NCI-H460 (cell line): ENCODE measurements around the gene BICRAL. TPM values are rescaled to one million over a fixed set of nuclear protein-coding genes. Genes with fewer than 3 reads are reported as not detected.
A peak's percentile ranks its signal among the peaks of the same experiment; 100 is the strongest.
"Not testable (repeated sequence)": the region's sequence is repeated elsewhere in the genome, so short reads cannot be mapped to it uniquely, and the experiment has no call there.

Experiments
- DNase-seq: peaks from one replicate; pipeline ENCODE4 v3.0.0-alpha.2; 2016; ENCODE audit warnings: low read depth; ENCODE audit errors: extremely low read depth
- polyA plus RNA-seq: library from polyadenylated mRNA; depleted of rRNA; stranded (reverse); fragments of >200 nt; gene quantifications from 2 replicates; pipeline ENCODE4 v1.2.3, GENCODE V29; 2014; cell fraction: nucleus; rRNA removed
- total RNA-seq: library from RNA; depleted of rRNA; stranded (reverse); fragments of >200 nt; shearing (Covaris generic); gene quantifications from 2 replicates; pipeline ENCODE4 v1.2.3, GENCODE V29; 2014; rRNA removed

BICRAL gene, protein sequence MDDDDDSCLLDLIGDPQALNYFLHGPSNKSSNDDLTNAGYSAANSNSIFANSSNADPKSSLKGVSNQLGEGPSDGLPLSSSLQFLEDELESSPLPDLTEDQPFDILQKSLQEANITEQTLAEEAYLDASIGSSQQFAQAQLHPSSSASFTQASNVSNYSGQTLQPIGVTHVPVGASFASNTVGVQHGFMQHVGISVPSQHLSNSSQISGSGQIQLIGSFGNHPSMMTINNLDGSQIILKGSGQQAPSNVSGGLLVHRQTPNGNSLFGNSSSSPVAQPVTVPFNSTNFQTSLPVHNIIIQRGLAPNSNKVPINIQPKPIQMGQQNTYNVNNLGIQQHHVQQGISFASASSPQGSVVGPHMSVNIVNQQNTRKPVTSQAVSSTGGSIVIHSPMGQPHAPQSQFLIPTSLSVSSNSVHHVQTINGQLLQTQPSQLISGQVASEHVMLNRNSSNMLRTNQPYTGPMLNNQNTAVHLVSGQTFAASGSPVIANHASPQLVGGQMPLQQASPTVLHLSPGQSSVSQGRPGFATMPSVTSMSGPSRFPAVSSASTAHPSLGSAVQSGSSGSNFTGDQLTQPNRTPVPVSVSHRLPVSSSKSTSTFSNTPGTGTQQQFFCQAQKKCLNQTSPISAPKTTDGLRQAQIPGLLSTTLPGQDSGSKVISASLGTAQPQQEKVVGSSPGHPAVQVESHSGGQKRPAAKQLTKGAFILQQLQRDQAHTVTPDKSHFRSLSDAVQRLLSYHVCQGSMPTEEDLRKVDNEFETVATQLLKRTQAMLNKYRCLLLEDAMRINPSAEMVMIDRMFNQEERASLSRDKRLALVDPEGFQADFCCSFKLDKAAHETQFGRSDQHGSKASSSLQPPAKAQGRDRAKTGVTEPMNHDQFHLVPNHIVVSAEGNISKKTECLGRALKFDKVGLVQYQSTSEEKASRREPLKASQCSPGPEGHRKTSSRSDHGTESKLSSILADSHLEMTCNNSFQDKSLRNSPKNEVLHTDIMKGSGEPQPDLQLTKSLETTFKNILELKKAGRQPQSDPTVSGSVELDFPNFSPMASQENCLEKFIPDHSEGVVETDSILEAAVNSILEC
- 7.1 and 7.3 TPM in 2 replicates for total RNA-seq
- polyA plus RNA-seq = 1.0 and 2.2 TPM in 2 replicates

DNA sequence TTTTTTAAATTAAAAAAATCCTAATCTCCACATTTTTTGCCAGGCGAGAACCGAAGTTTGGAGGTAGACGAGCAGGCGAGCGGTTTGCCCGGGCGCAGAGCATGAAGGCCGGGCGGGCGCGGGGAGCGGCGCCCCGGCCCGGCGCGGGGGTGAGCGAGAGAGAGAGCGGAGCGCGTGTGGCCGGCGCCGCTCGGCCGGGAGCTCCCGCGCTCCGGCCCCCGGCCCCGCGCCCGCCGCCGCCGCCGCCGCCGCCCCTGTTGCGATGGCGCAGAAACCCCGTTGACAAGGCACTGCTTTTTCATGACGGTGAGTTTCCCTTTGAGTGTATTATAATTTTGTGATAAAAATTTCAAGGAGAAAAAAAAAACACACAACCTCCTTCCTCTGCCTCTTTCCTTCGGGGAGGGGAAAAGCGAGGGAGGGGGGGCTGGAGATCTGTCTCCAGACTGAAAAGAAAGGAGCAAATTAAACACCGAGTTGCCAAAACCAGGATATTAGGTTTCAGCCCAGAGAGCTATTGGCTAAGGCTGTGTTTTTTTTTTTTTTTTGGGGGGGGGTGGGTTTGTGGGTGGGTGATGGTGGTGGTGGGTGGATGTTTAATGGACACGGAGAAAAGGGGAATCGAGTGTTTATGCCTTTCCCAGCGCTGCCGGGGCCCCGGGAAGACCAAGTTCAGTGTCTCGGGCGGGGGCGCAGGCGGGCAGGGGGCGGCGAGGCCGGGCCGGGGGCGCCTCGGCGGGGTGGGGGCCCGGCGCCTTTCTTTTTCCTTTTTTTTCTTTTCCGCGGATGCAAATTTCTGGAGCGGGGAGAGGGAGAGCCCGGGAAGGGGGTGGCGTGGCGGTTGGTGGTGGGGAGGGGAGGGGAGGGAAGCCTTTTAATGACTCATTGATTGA lies at the start of gene BICRAL:
BICRAL (plus strand) TSS at position 257 of the 893 bp plus-strand sequence. CDS start 39,971 bp downstream, outside the sequence.
- peak; percentile 39 for DNase-seq

DNA sequence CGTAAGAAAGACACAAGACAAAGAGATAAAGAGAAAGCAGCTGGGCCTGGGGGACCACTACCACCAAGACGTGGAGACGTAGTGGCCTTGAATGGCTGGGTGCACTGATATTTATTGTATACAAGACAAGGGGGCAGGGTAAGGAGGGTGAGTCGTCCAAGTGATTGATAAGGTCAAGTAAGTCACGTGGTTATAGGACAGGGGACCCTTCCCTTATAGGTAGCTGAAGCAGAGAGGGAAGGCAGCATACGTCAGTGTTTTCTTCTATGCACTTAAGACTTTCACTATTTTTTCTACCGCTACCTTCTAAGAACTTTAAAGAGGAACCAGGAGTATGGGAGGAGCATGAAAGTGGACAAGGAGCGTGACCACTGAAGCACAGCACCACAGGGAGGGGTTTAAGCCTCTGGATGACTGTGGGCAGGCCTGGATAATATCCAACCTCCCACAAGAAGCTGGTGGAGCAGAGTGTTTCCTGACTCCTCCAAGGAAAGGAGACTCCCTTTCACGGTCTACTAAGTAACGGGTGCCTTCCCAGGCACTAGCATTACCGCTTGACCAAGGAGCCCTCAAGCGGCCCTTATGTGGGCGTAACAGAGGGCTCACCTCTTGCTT lies 47.9 kb upstream of the BICRAL start:
- not testable (repeated sequence) for DNase-seq

GRCh38 chr6:42735976-42736375 lies 45.9 kb upstream of the BICRAL start:
- no peak for DNase-seq

- no peak for DNase-seq
Measured at GRCh38 chr6:42740725-42741124, 41.1 kb upstream of the BICRAL start.

GRCh38 chr6:42742116-42742894 lies 39.5 kb upstream of the BICRAL start:
- no peak for DNase-seq

DNA sequence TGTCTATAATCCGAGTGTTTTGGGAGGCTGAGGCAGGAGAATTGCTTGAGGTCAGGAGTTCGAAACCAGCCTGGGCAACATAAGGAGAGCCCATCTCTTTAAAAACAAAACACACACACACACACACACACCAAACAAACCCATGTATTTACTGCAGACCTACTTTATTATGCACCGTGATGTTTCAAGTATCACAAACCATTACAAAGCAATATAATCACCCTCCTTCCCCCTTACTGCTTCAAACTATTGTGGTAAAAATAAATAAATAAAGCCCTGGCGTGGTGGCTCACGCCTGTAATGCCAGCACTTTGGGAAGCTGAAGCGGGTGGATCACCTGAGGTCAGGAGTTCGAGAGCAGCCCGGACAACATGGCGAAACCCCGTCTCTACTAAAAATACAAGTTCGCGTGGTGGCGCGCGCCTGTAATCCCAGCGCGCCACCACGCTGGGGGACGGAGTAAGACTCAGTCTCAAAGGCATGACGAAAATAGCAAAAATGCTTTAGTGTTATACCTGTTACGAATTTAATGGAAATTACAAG lies 37.4 kb upstream of the BICRAL start:
- DNase-seq = no peak

DNA sequence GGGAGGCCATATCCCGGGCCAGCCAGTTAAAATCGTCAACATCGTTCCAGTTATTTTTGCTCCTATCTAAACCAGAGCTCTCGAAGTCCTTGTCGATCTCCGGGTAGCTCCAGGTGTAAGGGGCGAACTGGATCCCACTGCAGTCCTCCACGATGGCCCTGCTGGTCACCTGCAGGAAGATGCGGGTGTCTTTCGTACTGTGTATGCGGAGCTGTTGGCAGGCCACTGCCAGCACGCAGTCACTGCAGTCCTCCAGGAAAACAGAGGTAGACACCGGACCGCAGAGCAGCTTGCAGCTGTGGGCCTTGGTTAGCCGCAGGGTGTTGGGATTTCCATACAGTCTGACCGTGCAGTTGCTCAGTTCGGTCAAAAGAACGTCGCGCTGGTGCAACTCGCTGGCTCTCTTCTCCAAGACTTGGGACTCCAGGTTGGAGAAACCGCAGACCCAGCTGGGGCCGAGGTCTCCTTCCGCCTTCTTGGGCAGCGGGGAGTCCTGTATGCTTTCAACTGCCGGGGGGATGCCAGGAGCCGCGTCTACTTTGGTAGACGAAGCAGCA lies 36.7 kb upstream of the BICRAL start:
- no peak for DNase-seq

- peak; percentile 97 for DNase-seq
Measured at GRCh38 chr6:42745640-42746462, 36.0 kb upstream of the BICRAL start, which contains the start of gene TBCC. Gene TBCC (minus strand): TSS chr6:42746103. CDS start chr6:42746073, 30 bp downstream.

DNA sequence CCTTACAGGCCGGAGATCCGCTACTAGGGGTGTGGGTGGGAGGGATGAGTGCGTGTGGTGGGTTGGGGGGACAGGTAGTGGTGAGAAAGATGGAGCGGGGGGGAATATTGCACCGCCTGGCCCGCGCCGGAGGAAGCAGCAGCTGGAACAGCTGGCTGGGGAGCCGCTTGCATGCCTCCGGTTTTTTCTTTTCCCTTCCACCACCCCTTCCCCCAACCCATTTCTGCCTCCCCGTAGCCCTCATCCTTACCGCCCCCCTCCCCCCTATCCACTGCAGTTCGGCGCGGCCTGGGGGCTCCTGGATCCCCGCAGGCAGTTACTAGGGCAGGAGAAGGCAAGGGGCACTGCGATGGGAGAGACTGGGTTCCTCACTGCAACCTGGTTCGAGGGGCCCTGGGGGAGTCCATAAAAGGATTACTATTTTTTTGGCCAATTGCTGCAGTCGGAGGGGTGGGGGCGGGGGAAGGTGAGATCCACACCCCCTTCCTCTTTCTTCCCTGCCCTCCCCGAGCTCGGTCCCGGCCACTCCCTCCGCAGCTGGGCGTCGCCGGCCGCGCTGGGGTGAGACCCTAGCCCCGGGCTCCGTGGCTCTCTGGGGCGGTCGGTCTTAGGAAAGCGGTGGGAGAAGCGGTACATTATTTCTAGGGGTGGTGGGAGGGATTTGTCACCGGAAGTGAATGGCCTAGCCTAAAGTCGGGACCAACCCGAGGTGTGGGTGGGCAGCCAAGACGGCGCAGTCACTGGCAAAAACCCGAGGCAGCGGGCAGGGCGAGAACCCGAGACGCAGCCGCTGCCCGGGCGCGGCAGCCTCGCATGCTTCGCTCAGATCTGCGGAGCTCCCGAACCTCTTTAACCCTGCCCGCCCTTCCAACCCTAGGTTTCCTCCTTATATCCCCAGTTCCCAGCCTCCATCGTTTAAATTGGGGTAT lies 35.1 kb upstream of the BICRAL start:
- peak; percentile 74 for DNase-seq

- DNase-seq = no peak
Measured at GRCh38 chr6:42748203-42748898, 33.5 kb upstream of the BICRAL start.

- DNase-seq = no peak
Measured at GRCh38 chr6:42751055-42751454, 30.8 kb upstream of the BICRAL start.

- DNase-seq = no peak
Measured at GRCh38 chr6:42754759-42755158, 27.1 kb upstream of the BICRAL start.

GRCh38 chr6:42756722-42757121 lies 25.1 kb upstream of the BICRAL start:
- no peak for DNase-seq

DNA sequence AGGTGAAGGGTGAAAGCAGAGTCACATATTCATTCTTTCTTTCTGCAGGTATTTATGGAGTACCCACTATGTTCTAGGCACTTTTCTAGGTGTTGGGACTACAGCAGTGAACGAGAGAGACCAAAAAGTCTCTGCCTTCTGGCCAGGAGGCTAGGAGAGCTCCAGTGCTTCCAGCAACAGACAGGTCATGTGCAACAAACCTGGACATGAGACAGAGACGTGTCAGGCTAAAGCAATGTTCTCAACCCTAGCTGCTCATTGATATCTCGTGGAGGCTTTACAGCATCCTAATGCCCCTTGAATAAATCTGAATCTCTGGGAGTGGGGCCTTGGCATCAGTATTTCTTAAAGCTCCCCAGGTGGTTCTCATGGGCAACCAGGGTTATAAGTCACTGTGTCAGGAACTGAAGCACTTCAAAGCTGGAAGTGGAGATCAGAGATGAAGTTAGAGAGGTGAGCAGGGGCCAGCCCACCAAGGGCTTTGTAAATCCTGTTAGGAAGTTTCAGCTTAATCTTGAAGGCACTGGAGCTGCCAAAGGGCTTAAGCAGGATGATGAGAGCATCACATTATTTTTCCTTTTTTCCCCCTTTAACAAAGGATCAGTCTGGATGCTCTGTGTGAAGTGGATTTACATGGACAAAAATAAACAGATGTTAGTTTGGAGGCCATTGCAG lies 23.0 kb upstream of the BICRAL start:
- DNase-seq = no peak
